Erythroblast (primary cell): Measurements from ENCODE around the gene ADAM29.

ENCODE experiments used
- GATA1 ChIP-seq: IDR thresholded peaks from 2 replicates; pipeline ENCODE4 v1.6.1; 2011; ENCODE audit warnings: low read depth, mild to moderate bottlenecking, control low read depth, low read length, moderate library complexity
- POLR2A ChIP-seq: IDR thresholded peaks from 2 replicates; pipeline ENCODE4 v1.6.1; 2011; ENCODE audit warnings: mild to moderate bottlenecking, low read length

DNA sequence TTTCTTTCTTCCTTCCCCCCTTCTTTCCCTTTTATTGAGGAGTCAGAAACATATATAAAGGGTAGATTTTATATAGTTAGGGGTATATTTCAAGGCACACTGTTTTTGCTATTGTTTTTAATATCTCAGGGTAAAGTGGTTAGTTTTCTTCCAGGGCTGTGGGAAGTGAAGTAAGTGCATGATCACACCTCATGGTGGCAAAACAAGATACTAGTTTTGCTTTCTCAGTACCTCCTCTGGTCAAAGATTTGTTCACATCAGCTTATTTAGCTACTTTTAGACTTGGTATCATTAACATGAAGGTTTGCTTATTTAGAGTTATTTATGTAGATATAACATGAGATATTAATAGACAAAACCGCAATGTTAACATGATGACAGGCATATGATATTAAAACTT lies 21.8 kb downstream of the ADAM29 start:
- TF ChIP-seq POLR2A (no peak), GATA1 (no peak)
